HL-60 (cell line): ENCODE measurements around the gene ABCC11.

Experiments used
- DNase-seq, 2 experiments: peaks; one replicate each; pipeline ENCODE4 v3.0.0-alpha.2; 2010 to 2020; ENCODE audit warnings: low read depth in 1 of 2, low spot score in 1 of 2
- H3K27ac ChIP-seq: fragments of 250-450 bp; sonication (Bioruptor Pico); replicated peaks from 2 replicates; pipeline ENCODE4 v1.5.1; 2020; ENCODE audit warnings: mild to moderate bottlenecking, moderate library complexity
- H3K27me3 ChIP-seq: fragments of 250-450 bp; sonication (Bioruptor Pico); 2 replicates; pipeline ENCODE4 v1.5.1; 2021; ENCODE audit warnings: mild to moderate bottlenecking, moderate library complexity; ENCODE audit not compliant: insufficient read depth, poor library complexity, severe bottlenecking
- H3K4me3 ChIP-seq: replicated peaks from 2 replicates; pipeline ENCODE4 v1.5.1; 2011; ENCODE audit warnings: mild to moderate bottlenecking, control low read depth, low read length; ENCODE audit not compliant: insufficient read depth
- GABPA ChIP-seq: IDR thresholded peaks from 2 replicates; pipeline ENCODE4 v1.6.1; 2012; ENCODE audit warnings: low read depth
- POLR2AphosphoS5 ChIP-seq: IDR thresholded peaks from 2 replicates; pipeline ENCODE4 v1.6.1; 2012; ENCODE audit warnings: low read depth
- SPI1 ChIP-seq: IDR thresholded peaks from 2 replicates; pipeline ENCODE4 v1.6.1; 2012; ENCODE audit warnings: low read depth, mild to moderate bottlenecking, borderline replicate concordance
- TF ChIP-seq, protein P1 (sequence below): IDR thresholded peaks from one replicate; pipeline ENCODE4 v1.5.1; 2011; ENCODE audit warnings: low read length, control low read depth, inconsistent platforms; ENCODE audit not compliant: insufficient read depth
- TF ChIP-seq, protein P2 (sequence below): IDR thresholded peaks from 2 replicates; pipeline ENCODE4 v1.6.1; 2012; ENCODE audit warnings: low read depth; ENCODE audit not compliant: insufficient replicate concordance

ABCC11 gene

DNA sequence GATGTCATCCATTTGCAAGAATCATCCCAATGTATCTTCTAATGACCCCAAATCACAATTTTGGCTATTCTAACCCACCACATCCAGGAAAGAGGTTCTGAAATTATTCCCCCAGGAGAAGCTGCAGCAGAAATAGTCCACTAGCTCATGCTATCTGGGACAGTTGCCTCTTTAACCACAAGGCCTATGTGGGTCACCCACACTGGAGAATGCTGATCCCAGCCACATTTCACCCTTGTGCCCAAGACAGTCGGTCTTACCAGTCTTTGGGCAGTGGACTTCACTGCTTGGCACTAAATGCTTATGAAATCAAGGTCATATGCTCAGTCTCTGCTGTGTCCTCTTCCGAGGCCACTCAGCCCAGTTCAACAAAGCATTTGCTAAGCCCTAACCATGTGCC is 118.6 kb downstream of the ABCC11 start:
- no peak overlapping the region for H3K4me3 ChIP-seq
- no peak overlapping the region for H3K27ac ChIP-seq
- DNase-seq, result no peak
- H3K27me3 ChIP-seq, result peaks cover 2% of the 10 kb centered on the region
- no peak for TF ChIP-seq SPI1
- TF ChIP-seq, protein P1, sequence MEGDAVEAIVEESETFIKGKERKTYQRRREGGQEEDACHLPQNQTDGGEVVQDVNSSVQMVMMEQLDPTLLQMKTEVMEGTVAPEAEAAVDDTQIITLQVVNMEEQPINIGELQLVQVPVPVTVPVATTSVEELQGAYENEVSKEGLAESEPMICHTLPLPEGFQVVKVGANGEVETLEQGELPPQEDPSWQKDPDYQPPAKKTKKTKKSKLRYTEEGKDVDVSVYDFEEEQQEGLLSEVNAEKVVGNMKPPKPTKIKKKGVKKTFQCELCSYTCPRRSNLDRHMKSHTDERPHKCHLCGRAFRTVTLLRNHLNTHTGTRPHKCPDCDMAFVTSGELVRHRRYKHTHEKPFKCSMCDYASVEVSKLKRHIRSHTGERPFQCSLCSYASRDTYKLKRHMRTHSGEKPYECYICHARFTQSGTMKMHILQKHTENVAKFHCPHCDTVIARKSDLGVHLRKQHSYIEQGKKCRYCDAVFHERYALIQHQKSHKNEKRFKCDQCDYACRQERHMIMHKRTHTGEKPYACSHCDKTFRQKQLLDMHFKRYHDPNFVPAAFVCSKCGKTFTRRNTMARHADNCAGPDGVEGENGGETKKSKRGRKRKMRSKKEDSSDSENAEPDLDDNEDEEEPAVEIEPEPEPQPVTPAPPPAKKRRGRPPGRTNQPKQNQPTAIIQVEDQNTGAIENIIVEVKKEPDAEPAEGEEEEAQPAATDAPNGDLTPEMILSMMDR, result no peak
- no peak for TF ChIP-seq GABPA
- TF ChIP-seq, protein P2, sequence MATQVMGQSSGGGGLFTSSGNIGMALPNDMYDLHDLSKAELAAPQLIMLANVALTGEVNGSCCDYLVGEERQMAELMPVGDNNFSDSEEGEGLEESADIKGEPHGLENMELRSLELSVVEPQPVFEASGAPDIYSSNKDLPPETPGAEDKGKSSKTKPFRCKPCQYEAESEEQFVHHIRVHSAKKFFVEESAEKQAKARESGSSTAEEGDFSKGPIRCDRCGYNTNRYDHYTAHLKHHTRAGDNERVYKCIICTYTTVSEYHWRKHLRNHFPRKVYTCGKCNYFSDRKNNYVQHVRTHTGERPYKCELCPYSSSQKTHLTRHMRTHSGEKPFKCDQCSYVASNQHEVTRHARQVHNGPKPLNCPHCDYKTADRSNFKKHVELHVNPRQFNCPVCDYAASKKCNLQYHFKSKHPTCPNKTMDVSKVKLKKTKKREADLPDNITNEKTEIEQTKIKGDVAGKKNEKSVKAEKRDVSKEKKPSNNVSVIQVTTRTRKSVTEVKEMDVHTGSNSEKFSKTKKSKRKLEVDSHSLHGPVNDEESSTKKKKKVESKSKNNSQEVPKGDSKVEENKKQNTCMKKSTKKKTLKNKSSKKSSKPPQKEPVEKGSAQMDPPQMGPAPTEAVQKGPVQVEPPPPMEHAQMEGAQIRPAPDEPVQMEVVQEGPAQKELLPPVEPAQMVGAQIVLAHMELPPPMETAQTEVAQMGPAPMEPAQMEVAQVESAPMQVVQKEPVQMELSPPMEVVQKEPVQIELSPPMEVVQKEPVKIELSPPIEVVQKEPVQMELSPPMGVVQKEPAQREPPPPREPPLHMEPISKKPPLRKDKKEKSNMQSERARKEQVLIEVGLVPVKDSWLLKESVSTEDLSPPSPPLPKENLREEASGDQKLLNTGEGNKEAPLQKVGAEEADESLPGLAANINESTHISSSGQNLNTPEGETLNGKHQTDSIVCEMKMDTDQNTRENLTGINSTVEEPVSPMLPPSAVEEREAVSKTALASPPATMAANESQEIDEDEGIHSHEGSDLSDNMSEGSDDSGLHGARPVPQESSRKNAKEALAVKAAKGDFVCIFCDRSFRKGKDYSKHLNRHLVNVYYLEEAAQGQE, result no peak
- TF ChIP-seq POLR2AphosphoS5, result no peak

DNA sequence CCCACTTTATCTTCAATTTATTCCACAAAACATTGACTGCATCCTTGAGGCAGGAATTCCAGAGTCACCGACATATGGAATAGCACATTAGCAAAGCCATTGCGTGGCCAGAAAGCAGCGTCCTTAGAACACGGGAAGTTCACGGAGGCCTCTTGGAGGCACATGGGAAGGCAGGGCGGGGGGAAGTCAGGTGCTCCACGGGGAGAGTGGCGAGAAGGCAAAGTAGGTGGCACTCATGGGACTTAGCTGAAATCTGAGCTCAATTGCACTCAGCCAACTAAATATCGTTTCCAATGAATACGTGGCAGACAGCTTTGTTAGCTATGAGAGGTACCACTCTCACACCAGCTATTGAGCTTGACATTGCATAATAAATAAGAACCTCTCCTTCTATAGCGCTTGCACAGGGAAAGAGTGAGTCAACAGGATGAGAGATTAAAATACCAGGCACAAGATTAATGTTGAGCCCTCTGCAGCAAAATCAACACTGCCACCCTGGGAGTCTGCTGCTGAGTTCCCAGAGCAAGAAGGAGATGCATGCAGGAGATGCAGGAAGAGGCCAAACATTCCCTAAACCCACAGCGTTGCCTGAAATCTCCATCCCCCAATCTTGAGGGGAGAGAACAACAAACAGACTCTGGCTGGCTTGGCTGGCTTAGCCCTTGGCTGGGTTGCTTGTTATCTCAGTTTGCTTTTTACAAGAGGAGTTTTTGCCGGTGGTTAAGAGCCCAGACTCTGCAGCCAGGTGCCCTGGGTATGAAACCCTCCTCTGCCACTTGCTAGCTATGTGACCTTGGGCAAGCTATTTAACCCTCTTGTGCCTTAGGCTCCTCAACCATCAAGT is 120.3 kb downstream of the ABCC11 start:
- Histone ChIP-seq H3K27me3 (no peaks in the 10 kb centered on the region), H3K4me3 (no peak overlapping the region), H3K27ac (no peak overlapping the region)
- no peak for TF ChIP-seq POLR2AphosphoS5
- TF ChIP-seq GABPA, result no peak
- DNase-seq, result no peak

DNA sequence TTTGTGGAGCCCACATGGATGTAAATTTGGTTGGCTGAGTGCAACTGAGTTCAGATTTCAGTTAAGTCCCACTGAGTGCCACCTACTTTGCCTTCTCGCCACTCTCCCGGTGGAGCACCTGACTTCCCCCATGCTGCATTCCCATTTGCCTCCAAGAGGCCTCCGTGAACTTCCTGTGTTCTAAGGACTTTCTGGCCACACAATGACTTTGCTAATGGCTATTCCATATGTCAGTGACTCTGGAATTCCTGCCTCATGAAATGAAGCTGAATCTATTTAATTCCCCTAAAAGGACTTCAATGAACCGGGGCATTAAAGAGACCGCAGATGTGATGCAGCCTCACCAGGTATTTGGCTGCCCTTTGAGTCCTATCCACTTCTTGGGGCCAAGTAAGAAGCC is 121.5 kb downstream of the ABCC11 start:
- Histone ChIP-seq H3K4me3 (no peak overlapping the region), H3K27me3 (no peaks in the 10 kb centered on the region), H3K27ac (no peak overlapping the region)
- no peak for DNase-seq
- TF ChIP-seq, protein P1, result no peak
- TF ChIP-seq GABPA (no peak), SPI1 (no peak), POLR2AphosphoS5 (no peak)
- TF ChIP-seq, protein P2, result no peak

DNA sequence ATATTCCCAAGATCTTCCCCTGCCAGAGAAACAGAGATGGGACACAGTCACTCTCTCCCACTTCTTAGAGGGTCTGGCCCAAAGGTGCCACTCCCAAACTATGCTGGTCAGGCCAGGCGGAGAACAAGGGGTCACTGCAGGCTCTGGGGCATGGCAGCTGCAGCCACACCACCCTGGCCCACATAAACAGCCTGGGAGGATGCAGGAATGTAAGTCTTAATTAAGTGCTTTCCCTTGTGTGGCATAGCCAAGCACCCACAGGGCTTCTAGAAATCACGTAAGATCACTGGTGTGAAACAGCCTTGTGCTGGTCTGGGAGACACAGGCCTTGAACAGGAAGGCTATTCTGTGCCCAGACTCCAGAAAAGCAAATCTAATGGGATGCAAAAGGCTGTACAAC is 123.1 kb downstream of the ABCC11 start:
- Histone ChIP-seq H3K4me3 (no peak overlapping the region), H3K27ac (no peak overlapping the region), H3K27me3 (no peaks in the 10 kb centered on the region)
- no peak for DNase-seq
- TF ChIP-seq, protein P2, result no peak
- TF ChIP-seq GABPA (no peak), SPI1 (no peak), POLR2AphosphoS5 (no peak)
- TF ChIP-seq, protein P1, result no peak
